GM12801 (cell line): Measurements from ENCODE around the gene TK1.

Source experiments
- TF ChIP-seq, protein P1 (sequence below): IDR thresholded peaks from one replicate; pipeline ENCODE4 v1.5.1; 2011; ENCODE audit warnings: control low read depth; ENCODE audit not compliant: insufficient read length; ENCODE audit errors: extremely low read depth

TK1 gene

DNA sequence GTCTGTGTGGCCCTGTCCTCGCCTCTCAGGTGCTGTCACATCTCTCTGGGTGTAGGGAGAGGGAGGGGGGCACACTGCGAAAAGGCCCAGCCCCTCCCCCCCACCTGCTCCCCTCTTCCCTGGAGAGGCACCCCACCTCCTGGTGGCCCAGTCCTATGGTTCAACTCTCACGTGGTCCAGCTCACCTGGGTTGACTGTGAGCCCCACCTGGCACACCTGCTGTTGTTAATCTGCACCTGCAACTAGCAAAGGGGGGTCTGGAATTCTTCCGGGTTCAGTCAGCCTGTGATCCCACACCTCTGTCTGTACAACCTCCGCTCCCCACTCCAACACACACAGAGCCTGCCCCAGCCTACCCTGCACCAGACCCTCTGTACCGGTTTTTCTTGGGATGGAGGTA is 20.4 kb downstream of the TK1 start:
- TF ChIP-seq, protein P1, sequence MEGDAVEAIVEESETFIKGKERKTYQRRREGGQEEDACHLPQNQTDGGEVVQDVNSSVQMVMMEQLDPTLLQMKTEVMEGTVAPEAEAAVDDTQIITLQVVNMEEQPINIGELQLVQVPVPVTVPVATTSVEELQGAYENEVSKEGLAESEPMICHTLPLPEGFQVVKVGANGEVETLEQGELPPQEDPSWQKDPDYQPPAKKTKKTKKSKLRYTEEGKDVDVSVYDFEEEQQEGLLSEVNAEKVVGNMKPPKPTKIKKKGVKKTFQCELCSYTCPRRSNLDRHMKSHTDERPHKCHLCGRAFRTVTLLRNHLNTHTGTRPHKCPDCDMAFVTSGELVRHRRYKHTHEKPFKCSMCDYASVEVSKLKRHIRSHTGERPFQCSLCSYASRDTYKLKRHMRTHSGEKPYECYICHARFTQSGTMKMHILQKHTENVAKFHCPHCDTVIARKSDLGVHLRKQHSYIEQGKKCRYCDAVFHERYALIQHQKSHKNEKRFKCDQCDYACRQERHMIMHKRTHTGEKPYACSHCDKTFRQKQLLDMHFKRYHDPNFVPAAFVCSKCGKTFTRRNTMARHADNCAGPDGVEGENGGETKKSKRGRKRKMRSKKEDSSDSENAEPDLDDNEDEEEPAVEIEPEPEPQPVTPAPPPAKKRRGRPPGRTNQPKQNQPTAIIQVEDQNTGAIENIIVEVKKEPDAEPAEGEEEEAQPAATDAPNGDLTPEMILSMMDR = no peak

DNA sequence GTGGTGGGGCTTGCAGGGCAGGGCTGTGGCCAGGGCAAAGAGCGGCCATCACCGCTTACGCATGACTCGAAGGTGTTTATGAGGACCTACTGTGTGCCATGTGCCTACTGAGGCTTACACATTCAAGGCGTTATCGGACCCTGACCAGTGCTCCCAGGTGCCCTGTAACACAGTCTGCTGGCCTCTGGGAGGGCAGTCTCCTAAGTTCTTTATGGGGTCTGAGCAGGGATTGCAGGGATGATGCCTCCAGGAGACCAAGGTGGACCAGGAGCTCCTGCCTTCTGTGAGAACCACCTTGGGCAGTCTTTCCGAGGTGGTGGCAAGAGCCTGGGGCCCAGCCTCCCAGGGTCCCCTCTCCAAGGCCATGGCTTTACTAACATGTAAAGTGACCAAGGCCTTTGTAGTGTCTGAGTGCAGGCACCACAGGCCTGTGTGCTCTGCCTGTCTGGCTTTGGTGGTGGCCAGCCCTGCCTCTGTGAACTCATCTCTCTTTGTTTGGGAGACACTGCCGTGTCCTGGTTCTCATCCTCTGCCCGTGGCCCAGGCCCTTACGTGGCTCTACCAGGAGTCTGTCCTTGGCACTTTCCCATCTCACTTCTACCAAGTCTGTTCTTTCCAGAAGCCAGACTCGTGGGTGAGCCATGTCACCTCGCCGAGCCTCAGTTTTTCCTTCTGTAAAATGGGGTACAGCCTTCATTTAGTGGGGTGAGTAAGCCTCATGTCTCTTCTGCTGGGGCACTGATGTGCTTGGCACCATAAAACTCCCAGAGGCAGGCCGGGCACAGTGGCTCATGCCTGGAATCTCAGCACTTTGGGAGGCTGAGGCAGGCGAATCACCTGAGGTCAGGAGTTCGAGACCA is 21.9 kb downstream of the TK1 start:
- TF ChIP-seq, protein P1 = no peak

DNA sequence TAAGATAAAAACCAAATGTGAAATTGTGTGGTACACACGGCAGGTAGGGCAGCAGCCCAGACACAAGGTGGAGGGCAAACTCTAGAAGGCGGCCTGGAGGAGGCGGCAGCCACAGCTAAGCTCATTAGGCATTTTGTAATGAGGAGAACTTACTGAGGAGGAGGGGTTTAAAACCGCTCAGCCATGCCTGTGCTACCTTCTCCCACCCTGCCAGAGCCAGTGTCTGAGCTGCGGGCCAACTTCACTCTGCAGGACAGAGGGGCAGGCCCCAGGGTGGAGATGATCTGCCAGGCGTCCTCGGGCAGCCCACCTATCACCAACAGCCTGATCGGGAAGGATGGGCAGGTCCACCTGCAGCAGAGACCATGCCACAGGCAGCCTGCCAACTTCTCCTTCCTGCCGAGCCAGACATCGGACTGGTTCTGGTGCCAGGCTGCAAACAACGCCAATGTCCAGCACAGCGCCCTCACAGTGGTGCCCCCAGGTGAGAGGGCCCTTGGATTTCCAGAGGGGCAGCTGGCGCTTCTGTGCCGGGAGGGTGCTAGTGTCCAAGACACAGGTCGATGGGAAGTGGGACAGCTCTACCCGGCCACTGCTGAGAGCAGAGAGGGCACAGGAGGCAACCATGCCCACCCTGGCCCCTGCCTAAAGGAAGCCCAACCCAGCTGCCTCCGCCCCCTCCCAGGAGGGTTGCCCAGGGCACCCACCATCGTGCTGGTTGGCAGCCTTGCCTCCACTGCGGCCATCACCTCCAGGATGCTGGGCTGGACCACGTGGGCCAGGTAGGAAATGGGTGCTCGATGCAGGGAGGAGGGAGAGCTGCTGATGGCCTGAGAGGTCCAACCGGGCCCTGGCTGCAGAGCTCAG is 22.7 kb downstream of the TK1 start:
- TF ChIP-seq, protein P1 = no peak

DNA sequence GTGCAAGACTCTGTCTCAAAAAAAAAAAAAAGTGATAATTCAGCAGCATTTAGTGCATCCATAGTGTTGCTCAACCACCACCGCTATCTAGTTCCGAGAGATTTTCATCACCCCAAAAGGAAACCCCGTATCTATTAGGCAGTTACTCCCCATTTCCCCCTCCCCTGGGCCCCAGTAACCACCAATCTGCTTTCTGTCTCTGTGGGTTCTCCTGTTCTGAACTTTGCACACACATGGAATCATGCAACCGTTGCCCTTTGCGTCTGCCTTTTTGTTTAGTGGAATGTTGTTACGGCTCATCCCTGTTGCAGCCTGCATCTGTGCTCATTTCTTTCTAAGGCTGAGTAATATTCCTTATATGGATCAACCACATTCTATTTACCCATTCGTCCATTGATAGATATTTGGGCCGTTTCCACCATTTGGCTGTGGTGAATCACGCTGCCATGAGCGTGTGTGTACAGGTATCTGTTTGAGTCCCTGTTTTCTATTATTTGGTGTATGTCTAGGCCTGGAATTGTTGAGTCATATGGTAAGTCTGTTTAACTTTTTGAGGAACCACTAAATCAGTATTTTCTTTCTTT is 27.2 kb downstream of the TK1 start:
- TF ChIP-seq, protein P1 = no peak

DNA sequence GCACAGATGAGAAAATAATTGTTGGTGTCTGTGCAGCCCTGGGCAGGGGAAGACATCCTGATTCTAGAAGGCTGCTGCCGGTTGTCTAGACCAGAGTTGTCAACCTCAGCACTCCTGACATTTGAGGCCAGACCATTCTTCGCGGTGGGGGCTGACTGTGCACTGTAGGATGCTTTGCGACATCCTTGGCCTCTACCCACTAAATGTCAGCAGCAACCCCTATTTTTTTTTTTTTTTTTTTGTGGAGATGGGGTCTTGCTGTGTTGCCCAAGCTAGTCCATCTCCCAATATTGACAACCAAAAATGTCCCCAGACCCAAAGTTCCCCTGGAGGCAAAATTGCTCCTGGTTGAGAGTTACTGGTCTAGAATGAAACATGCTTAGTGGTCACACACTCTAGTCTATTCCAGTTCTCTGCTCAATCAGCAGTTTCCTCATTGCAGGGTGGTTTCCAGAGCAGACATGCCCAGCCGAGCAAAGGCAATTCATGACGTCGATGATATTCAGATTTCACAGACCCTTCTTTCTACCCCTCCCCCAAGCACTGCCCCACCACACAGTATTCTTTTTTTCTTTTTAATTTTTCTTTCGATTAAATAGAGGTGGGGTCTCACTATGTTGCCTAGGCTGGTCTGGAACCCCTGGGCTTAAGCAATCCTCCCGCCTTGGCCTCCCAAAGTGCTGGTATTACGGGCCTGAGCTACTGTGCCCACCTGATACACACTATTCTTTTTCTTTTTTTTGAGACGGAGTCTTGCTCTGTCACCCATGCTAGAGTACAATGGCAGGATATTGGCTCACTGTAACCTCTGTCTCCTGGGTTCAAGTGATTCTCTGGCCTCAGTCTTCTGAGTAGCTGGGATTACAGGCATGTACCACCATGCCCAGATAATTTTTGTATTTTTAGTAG is 31.7 kb downstream of the TK1 start:
- TF ChIP-seq, protein P1 = no peak

DNA sequence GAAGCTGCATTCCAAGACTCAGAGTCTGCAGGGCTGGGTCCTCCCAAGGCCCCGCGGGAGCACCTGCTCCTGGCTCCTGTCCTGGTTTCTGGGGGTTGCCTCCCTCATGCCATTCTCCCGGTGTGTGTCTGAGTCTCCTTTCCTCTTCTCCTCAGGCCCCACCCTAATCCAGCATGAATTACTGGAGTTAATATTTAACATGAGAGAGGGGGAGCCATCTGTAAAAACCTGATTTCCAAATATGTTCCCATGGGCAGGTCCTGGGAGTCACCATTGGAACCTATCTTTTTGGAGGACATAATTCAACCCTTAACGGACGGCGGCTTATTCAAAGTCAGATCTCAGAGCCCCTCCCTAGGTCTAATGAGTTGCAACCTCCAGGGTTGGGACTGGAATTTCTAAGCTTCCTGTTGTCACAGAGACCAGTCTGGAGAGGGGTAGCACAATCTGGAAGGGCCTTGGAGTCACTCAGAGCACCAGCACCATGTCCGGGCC is 35.3 kb downstream of the TK1 start:
- TF ChIP-seq, protein P1 = no peak
